HL-60 (cell line): ENCODE measurements around the gene IQCH.

ENCODE experiments used
- DNase-seq, 2 experiments: peaks; one replicate each; pipeline ENCODE4 v3.0.0-alpha.2; 2010 to 2020; ENCODE audit warnings: low read depth in 1 of 2, low spot score in 1 of 2
- H3K27ac ChIP-seq: fragments of 250-450 bp; sonication (Bioruptor Pico); replicated peaks from 2 replicates; pipeline ENCODE4 v1.5.1; 2020; ENCODE audit warnings: mild to moderate bottlenecking, moderate library complexity
- H3K27me3 ChIP-seq: fragments of 250-450 bp; sonication (Bioruptor Pico); 2 replicates; pipeline ENCODE4 v1.5.1; 2021; ENCODE audit warnings: mild to moderate bottlenecking, moderate library complexity; ENCODE audit not compliant: insufficient read depth, poor library complexity, severe bottlenecking
- H3K4me3 ChIP-seq: replicated peaks from 2 replicates; pipeline ENCODE4 v1.5.1; 2011; ENCODE audit warnings: mild to moderate bottlenecking, control low read depth, low read length; ENCODE audit not compliant: insufficient read depth
- CTCF ChIP-seq: IDR thresholded peaks from one replicate; pipeline ENCODE4 v1.5.1; 2011; ENCODE audit warnings: low read length, control low read depth, inconsistent platforms; ENCODE audit not compliant: insufficient read depth
- GABPA ChIP-seq: IDR thresholded peaks from 2 replicates; pipeline ENCODE4 v1.6.1; 2012; ENCODE audit warnings: low read depth
- POLR2AphosphoS5 ChIP-seq: IDR thresholded peaks from 2 replicates; pipeline ENCODE4 v1.6.1; 2012; ENCODE audit warnings: low read depth
- SPI1 ChIP-seq: IDR thresholded peaks from 2 replicates; pipeline ENCODE4 v1.6.1; 2012; ENCODE audit warnings: low read depth, mild to moderate bottlenecking, borderline replicate concordance
- TF ChIP-seq, protein P1 (sequence below): IDR thresholded peaks from 2 replicates; pipeline ENCODE4 v1.6.1; 2012; ENCODE audit warnings: low read depth; ENCODE audit not compliant: insufficient replicate concordance

The IQCH gene

GRCh38 chr15:67349634-67350033 lies 95.0 kb downstream of the IQCH start:
- no peak overlapping the region for H3K27ac ChIP-seq
- H3K27me3 ChIP-seq, result no peaks in the 10 kb centered on the region
- no peak overlapping the region for H3K4me3 ChIP-seq
- no peak for DNase-seq
- TF ChIP-seq, protein P1, sequence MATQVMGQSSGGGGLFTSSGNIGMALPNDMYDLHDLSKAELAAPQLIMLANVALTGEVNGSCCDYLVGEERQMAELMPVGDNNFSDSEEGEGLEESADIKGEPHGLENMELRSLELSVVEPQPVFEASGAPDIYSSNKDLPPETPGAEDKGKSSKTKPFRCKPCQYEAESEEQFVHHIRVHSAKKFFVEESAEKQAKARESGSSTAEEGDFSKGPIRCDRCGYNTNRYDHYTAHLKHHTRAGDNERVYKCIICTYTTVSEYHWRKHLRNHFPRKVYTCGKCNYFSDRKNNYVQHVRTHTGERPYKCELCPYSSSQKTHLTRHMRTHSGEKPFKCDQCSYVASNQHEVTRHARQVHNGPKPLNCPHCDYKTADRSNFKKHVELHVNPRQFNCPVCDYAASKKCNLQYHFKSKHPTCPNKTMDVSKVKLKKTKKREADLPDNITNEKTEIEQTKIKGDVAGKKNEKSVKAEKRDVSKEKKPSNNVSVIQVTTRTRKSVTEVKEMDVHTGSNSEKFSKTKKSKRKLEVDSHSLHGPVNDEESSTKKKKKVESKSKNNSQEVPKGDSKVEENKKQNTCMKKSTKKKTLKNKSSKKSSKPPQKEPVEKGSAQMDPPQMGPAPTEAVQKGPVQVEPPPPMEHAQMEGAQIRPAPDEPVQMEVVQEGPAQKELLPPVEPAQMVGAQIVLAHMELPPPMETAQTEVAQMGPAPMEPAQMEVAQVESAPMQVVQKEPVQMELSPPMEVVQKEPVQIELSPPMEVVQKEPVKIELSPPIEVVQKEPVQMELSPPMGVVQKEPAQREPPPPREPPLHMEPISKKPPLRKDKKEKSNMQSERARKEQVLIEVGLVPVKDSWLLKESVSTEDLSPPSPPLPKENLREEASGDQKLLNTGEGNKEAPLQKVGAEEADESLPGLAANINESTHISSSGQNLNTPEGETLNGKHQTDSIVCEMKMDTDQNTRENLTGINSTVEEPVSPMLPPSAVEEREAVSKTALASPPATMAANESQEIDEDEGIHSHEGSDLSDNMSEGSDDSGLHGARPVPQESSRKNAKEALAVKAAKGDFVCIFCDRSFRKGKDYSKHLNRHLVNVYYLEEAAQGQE, result no peak
- TF ChIP-seq GABPA, result no peak
- TF ChIP-seq POLR2AphosphoS5, result no peak
- no peak for TF ChIP-seq CTCF
- TF ChIP-seq SPI1, result no peak

DNA sequence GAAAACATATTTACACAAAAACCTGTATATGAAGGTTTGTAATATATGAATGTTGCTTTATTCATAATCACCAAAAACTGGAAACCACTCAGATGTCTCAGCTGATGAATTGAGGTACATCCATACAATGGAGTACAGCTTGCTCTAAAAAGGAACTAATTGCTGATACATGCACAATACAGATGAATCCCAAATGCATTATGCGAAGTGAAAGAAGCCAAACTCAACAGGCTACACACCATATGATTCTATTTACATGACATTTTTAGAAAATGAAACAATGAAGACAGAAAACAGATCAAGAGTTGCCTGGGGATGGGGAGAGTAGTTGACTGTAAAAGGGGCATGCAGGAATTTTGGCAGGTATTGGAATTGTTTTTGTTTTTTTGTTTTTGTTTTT lies 95.5 kb downstream of the IQCH start:
- Histone ChIP-seq H3K27ac (no peak overlapping the region), H3K4me3 (no peak overlapping the region), H3K27me3 (no peaks in the 10 kb centered on the region)
- no peak for DNase-seq
- no peak for TF ChIP-seq CTCF
- no peak for TF ChIP-seq POLR2AphosphoS5
- no peak for TF ChIP-seq SPI1
- TF ChIP-seq, protein P1, result no peak
- TF ChIP-seq GABPA, result no peak

- no peak for DNase-seq
- no peak overlapping the region for H3K27ac ChIP-seq
- TF ChIP-seq SPI1, result no peak
- TF ChIP-seq CTCF, result no peak
- TF ChIP-seq POLR2AphosphoS5, result no peak
- no peaks in the 10 kb centered on the region for H3K27me3 ChIP-seq
- H3K4me3 ChIP-seq, result no peak overlapping the region
These were observed 103.8 kb downstream of the IQCH start for GRCh38 chr15:67358391-67358790.

- Histone ChIP-seq H3K4me3 (no peak overlapping the region), H3K27ac (no peak overlapping the region), H3K27me3 (no peaks in the 10 kb centered on the region)
- no peak for DNase-seq
- TF ChIP-seq SPI1 (no peak), POLR2AphosphoS5 (no peak), CTCF (no peak), GABPA (no peak)
- TF ChIP-seq, protein P1, result no peak
These were observed 104.2 kb downstream of the IQCH start for GRCh38 chr15:67358812-67359211.
